Measurements from ENCODE around the gene PITPNM1.

GRCh38 chr11:67468056-67468455 lies 37.1 kb downstream of the PITPNM1 start:
- TF ChIP-seq CTCF (IDR thresholded peaks at IDR 0.05 in 4 of 5, conservative IDR thresholded peaks at IDR 0.05 in 1 of 5) (no peak), POLR2A (IDR thresholded peaks at IDR 0.05) (no peak)
